MM.1S (cell line): ENCODE data around the gene UPF3A.

ENCODE experiments used
- EZH2 ChIP-seq: fragments of 300-600 bp; sonication (generic); optimal IDR thresholded peaks from 2 replicates; pipeline ENCODE3; 2017; ENCODE audit warnings: low read depth, mild to moderate bottlenecking, antibody characterized with exemption, low read length, mixed read lengths
- EZH2phosphoT487 ChIP-seq: fragments of 300-600 bp; sonication (generic); IDR thresholded peaks from 2 replicates; pipeline ENCODE4 v1.6.1; 2018; ENCODE audit warnings: antibody characterized with exemption, low read length
- TF ChIP-seq, protein P1 (sequence below): fragments of 300-600 bp; sonication (generic); IDR thresholded peaks from 2 replicates; pipeline ENCODE4 v1.5.1; 2016; ENCODE audit warnings: antibody characterized with exemption, low read length, mixed read lengths

DNA sequence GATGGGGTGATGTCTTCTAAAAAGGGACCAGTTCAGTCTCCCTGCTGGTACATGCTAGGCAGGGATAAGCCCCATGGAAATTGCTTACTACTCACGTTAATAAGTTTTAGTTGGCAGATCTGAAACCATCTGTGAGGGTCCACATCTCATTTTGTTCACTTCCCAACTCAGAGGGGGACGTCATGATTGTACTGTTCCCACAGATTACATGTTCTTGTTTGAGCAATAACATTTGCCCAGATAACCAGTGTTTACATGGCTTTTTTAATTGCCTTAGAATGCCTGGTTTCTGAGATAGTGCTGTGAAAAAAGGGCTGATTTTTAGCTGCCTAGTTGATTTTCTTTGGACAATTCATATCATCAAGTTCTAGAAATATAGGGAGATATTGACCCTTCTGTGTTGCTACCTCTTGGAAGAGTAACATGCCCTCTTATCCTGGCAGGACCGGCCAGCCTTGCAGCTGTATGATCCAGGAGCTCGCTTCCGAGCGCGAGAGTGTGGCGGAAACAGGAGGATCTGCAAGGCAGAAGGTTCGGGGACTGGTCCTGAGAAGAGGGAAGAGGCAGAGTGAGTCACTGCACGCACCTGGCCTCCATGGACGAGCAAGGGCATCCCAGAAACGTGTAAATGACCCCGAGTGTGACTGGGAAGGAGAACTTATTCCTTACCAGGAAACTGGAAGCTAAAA, 23.1 kb downstream of the UPF3A start:
- TF ChIP-seq, protein P1, sequence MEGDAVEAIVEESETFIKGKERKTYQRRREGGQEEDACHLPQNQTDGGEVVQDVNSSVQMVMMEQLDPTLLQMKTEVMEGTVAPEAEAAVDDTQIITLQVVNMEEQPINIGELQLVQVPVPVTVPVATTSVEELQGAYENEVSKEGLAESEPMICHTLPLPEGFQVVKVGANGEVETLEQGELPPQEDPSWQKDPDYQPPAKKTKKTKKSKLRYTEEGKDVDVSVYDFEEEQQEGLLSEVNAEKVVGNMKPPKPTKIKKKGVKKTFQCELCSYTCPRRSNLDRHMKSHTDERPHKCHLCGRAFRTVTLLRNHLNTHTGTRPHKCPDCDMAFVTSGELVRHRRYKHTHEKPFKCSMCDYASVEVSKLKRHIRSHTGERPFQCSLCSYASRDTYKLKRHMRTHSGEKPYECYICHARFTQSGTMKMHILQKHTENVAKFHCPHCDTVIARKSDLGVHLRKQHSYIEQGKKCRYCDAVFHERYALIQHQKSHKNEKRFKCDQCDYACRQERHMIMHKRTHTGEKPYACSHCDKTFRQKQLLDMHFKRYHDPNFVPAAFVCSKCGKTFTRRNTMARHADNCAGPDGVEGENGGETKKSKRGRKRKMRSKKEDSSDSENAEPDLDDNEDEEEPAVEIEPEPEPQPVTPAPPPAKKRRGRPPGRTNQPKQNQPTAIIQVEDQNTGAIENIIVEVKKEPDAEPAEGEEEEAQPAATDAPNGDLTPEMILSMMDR: no peak
- TF ChIP-seq EZH2 (no peak), EZH2phosphoT487 (no peak)
